GM13977 (cell line): ENCODE measurements around the gene ULK2.

Experiments used
- DNase-seq: peaks from one replicate; pipeline ENCODE4 v3.0.0; 2012; ENCODE audit warnings: low spot score
- in situ Hi-C: fragments of 300-500 bp; cut with MboI; formaldehyde crosslinking; loops from one replicate; pipeline ENCODE4 v1.12.0; 2022; ENCODE audit warnings: low sequenced_read_pairs, low pct_unique_long_range_greater_than_20kb, mixed read lengths, inconsistent platforms; ENCODE audit not compliant: unreplicated experiment
- TF ChIP-seq, protein P1 (sequence below): IDR thresholded peaks from 2 replicates; pipeline ENCODE4 v1.5.1; 2012; ENCODE audit warnings: mild to moderate bottlenecking, control low read depth; ENCODE audit not compliant: insufficient read depth; ENCODE audit errors: extremely low read depth, missing control alignments

ULK2 gene

DNA sequence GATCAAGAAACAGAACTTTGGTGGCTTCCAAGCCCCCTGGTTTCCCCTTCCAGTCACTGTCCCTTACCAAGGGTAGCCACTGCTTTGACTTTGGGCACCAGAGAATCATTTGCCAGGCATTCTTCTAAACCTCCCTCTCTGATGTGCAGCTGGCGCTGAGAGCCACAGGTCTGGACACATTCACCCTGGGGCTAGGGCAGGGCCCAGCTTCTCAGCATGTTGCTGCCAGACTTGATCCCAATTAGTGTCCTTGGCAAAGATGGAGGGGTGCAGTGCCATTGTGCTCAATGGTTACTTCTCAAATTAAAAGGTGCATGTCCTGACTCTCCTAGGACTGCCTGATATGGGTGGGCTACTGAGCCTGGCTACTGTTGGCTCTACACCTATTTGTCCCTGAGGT, 143.8 kb downstream of the ULK2 start:
- DNase-seq: no peak
- in situ Hi-C loops: loop anchor here (25.0 kb wide), 1 partner anchor 112 kb away; no protein-coding TSS in a partner anchor
- TF ChIP-seq, protein P1, sequence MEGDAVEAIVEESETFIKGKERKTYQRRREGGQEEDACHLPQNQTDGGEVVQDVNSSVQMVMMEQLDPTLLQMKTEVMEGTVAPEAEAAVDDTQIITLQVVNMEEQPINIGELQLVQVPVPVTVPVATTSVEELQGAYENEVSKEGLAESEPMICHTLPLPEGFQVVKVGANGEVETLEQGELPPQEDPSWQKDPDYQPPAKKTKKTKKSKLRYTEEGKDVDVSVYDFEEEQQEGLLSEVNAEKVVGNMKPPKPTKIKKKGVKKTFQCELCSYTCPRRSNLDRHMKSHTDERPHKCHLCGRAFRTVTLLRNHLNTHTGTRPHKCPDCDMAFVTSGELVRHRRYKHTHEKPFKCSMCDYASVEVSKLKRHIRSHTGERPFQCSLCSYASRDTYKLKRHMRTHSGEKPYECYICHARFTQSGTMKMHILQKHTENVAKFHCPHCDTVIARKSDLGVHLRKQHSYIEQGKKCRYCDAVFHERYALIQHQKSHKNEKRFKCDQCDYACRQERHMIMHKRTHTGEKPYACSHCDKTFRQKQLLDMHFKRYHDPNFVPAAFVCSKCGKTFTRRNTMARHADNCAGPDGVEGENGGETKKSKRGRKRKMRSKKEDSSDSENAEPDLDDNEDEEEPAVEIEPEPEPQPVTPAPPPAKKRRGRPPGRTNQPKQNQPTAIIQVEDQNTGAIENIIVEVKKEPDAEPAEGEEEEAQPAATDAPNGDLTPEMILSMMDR: no peak
